Stimulated activated CD4-positive, alpha-beta T cell treated with anti-CD3 and anti-CD28 coated beads, Interleukin-2, amount 100 ng/mL, for 48 hours (primary cell): ENCODE results near the gene TIPARP.
"Not testable (repeated sequence)": the region's sequence is repeated elsewhere in the genome, so short reads cannot be mapped to it uniquely, and the experiment has no call there.

Source experiments
- DNase-seq, 2 donors: peaks; one replicate each; pipeline ENCODE4 v3.0.0-alpha.2; 2020

Gene TIPARP

GRCh38 chr3:156678197-156678596 lies 3.8 kb downstream of the TIPARP start:
- no peak for DNase-seq

GRCh38 chr3:156680243-156680914 lies 6.0 kb downstream of the TIPARP start:
- no peak for DNase-seq

GRCh38 chr3:156681002-156681401 lies 6.6 kb downstream of the TIPARP start:
- no peak for DNase-seq

GRCh38 chr3:156682501-156682900 lies 8.1 kb downstream of the TIPARP start:
- DNase-seq = no peak

- no peak for DNase-seq
Measured at GRCh38 chr3:156682963-156683362, 8.6 kb downstream of the TIPARP start.

- no peak for DNase-seq
Measured at GRCh38 chr3:156685198-156685597, 10.8 kb downstream of the TIPARP start.

- DNase-seq = no peak
Measured at GRCh38 chr3:156685752-156686151, 11.4 kb downstream of the TIPARP start.

- no peak for DNase-seq
Measured at GRCh38 chr3:156687023-156687422, 12.6 kb downstream of the TIPARP start.

- DNase-seq = no peak
Measured at GRCh38 chr3:156688632-156689452, 14.5 kb downstream of the TIPARP start.

- no peak for DNase-seq
Measured at GRCh38 chr3:156689608-156690007, 15.2 kb downstream of the TIPARP start.

- DNase-seq = no peak
Measured at GRCh38 chr3:156691920-156692319, 17.5 kb downstream of the TIPARP start.

- no peak for DNase-seq
Measured at GRCh38 chr3:156693166-156693565, 18.8 kb downstream of the TIPARP start.

- no peak for DNase-seq
Measured at GRCh38 chr3:156694536-156694935, 20.1 kb downstream of the TIPARP start.

GRCh38 chr3:156702367-156702766 lies 28.0 kb downstream of the TIPARP start:
- no peak for DNase-seq

- DNase-seq = no peak
Measured at GRCh38 chr3:156704370-156705036, 30.1 kb downstream of the TIPARP start.

GRCh38 chr3:156705761-156706616 lies 31.6 kb downstream of the TIPARP start:
- DNase-seq = no peak

GRCh38 chr3:156707588-156707987 lies 33.2 kb downstream of the TIPARP start:
- no peak for DNase-seq

GRCh38 chr3:156710429-156710828 lies 36.0 kb downstream of the TIPARP start:
- DNase-seq = no peak

- DNase-seq = no peak
Measured at GRCh38 chr3:156711113-156711512, 36.7 kb downstream of the TIPARP start.

GRCh38 chr3:156711944-156712343 lies 37.6 kb downstream of the TIPARP start:
- not testable (repeated sequence) for DNase-seq

- no peak for DNase-seq
Measured at GRCh38 chr3:156716105-156716862, 41.9 kb downstream of the TIPARP start.
